D721Med (cell line): ENCODE measurements around the gene XYLT1.

Experiments used
- DNase-seq: peaks from one replicate; pipeline ENCODE4 v3.0.0; 2011; ENCODE audit warnings: low spot score; ENCODE audit not compliant: insufficient read length
- FAIRE-seq: peaks from 2 replicates; lab custom pipeline; 2011; peaks lifted over from hg19 to GRCh38; lab: Jason Lieb, UNC
- CTCF ChIP-seq: IDR thresholded peaks from 2 replicates; pipeline ENCODE4 v1.5.1; 2012; ENCODE audit warnings: mild to moderate bottlenecking, control low read depth; ENCODE audit not compliant: insufficient read depth; ENCODE audit errors: missing control alignments

The XYLT1 gene

GRCh38 chr16:17177242-17177958 lies 293.4 kb downstream of the XYLT1 start:
- no peak for DNase-seq
- TF ChIP-seq CTCF = no peak
- no peak for FAIRE-seq

- FAIRE-seq (no peak), DNase-seq (no peak)
- no peak for TF ChIP-seq CTCF
Observed at GRCh38 chr16:17176199-17176598, 294.6 kb downstream of the XYLT1 start.

GRCh38 chr16:17173281-17173680 lies 297.5 kb downstream of the XYLT1 start:
- TF ChIP-seq CTCF = no peak
- no peak for DNase-seq
- FAIRE-seq = no peak

GRCh38 chr16:17171250-17172143 lies 299.3 kb downstream of the XYLT1 start:
- no peak for DNase-seq
- no peak for TF ChIP-seq CTCF
- FAIRE-seq = no peak

- TF ChIP-seq CTCF = no peak
- FAIRE-seq (no peak), DNase-seq (no peak)
Observed at GRCh38 chr16:17170435-17170834, 300.3 kb downstream of the XYLT1 start.

DNA sequence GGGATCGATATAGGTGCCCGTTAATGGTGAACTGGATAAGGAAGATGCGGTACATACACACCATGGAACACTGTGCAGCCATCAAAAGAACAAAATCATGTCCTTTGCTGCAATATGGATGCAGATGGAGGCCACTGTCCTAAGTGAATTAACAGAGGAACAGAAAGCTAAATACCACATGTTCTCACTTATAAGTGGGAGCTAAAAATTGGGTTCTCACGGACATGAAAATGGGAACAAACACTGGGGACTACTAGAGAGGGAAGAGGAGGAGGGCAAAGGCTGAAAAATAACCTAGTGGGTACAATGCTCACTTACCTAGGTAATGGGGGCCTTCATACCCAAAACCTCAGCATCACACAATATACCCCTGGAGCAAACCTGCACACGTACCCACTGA lies 302.6 kb downstream of the XYLT1 start:
- no peak for TF ChIP-seq CTCF
- no peak for FAIRE-seq
- no peak for DNase-seq
